SK-N-SH (cell line): ENCODE measurements around the gene XRRA1.

Experiments used
- EZH2phosphoT487 ChIP-seq: fragments of 200-600 bp; sonication (generic); IDR thresholded peaks from 2 replicates; pipeline ENCODE4 v1.6.1; 2017; ENCODE audit warnings: low read depth, mixed run types, mild to moderate bottlenecking, antibody characterized with exemption, moderate library complexity, borderline replicate concordance
- FOXM1 ChIP-seq: IDR thresholded peaks from 2 replicates; pipeline ENCODE4 v1.4.0; 2012; ENCODE audit warnings: low read depth, mild to moderate bottlenecking
- MEF2A ChIP-seq: IDR thresholded peaks from 2 replicates; pipeline ENCODE4 v1.4.0; 2012; ENCODE audit warnings: low read depth, borderline replicate concordance
- RAD21 ChIP-seq: IDR thresholded peaks from 2 replicates; pipeline ENCODE4 v1.6.1; 2012; ENCODE audit warnings: mild to moderate bottlenecking, low read length
- RFX5 ChIP-seq: IDR thresholded peaks from 2 replicates; pipeline ENCODE4 v1.6.1; 2012; ENCODE audit warnings: mild to moderate bottlenecking, improper control_type of control experiment, low read length
- SIN3A ChIP-seq: IDR thresholded peaks from 2 replicates; pipeline ENCODE4 v1.6.1; 2012; ENCODE audit warnings: low read depth, mild to moderate bottlenecking, low read length, moderate library complexity, borderline replicate concordance
- SMC3 ChIP-seq: IDR thresholded peaks from 2 replicates; pipeline ENCODE4 v1.6.1; 2012; ENCODE audit warnings: low read depth, low read length, improper control_type of control experiment
- TAF1 ChIP-seq: IDR thresholded peaks from 2 replicates; pipeline ENCODE4 v1.6.1; 2012; ENCODE audit warnings: low read depth, mild to moderate bottlenecking, low read length, moderate library complexity, borderline replicate concordance
- YY1 ChIP-seq: IDR thresholded peaks from 2 replicates; pipeline ENCODE4 v1.4.0; 2012; ENCODE audit warnings: low read depth, mild to moderate bottlenecking
- TF ChIP-seq, protein P1 (sequence below): fragments of 150-350 bp; IDR thresholded peaks from 2 replicates; pipeline ENCODE4 v1.6.1; 2017; ENCODE audit warnings: antibody characterized with exemption, low read length, low read depth, borderline replicate concordance
- TF ChIP-seq, protein P2 (sequence below): IDR thresholded peaks from 2 replicates; pipeline ENCODE4 v1.4.0; 2012; ENCODE audit warnings: low read depth
- TF ChIP-seq, protein P3 (sequence below): fragments of 200-600 bp; sonication (generic); IDR thresholded peaks from 2 replicates; pipeline ENCODE4 v1.6.1; 2017; ENCODE audit warnings: antibody characterized with exemption, mild to moderate bottlenecking, moderate library complexity
- TF ChIP-seq, protein P4 (sequence below): IDR thresholded peaks from 2 replicates; pipeline ENCODE4; 2012

DNA sequence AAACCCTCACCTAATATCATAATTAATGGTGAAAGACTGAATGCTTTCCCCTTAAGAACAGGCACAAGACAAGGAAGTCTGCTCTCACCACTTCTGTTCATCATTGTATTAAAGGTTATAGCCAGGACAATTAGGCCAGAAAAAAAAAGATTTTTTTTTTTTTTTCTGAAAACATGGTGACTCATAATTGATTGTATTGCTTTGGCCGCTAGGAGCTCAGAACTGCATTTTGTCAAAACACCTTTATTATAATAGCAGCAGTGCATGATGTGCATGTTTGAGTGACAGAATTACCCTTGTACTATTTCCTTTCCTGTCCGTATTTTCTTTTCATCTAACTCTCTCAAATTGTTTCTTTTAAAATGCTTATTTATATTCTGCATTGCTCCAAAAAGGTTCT, 102.1 kb downstream of the XRRA1 start:
- TF ChIP-seq, protein P1, sequence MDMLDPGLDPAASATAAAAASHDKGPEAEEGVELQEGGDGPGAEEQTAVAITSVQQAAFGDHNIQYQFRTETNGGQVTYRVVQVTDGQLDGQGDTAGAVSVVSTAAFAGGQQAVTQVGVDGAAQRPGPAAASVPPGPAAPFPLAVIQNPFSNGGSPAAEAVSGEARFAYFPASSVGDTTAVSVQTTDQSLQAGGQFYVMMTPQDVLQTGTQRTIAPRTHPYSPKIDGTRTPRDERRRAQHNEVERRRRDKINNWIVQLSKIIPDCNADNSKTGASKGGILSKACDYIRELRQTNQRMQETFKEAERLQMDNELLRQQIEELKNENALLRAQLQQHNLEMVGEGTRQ, result no peak
- TF ChIP-seq YY1 (no peak), TAF1 (no peak), EZH2phosphoT487 (no peak), SIN3A (no peak), MEF2A (no peak), SMC3 (no peak), RFX5 (no peak), FOXM1 (no peak), RAD21 (no peak)
- TF ChIP-seq, protein P2, sequence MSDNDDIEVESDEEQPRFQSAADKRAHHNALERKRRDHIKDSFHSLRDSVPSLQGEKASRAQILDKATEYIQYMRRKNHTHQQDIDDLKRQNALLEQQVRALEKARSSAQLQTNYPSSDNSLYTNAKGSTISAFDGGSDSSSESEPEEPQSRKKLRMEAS, result no peak
- TF ChIP-seq, protein P3, sequence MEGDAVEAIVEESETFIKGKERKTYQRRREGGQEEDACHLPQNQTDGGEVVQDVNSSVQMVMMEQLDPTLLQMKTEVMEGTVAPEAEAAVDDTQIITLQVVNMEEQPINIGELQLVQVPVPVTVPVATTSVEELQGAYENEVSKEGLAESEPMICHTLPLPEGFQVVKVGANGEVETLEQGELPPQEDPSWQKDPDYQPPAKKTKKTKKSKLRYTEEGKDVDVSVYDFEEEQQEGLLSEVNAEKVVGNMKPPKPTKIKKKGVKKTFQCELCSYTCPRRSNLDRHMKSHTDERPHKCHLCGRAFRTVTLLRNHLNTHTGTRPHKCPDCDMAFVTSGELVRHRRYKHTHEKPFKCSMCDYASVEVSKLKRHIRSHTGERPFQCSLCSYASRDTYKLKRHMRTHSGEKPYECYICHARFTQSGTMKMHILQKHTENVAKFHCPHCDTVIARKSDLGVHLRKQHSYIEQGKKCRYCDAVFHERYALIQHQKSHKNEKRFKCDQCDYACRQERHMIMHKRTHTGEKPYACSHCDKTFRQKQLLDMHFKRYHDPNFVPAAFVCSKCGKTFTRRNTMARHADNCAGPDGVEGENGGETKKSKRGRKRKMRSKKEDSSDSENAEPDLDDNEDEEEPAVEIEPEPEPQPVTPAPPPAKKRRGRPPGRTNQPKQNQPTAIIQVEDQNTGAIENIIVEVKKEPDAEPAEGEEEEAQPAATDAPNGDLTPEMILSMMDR, result peak; percentile 35
- TF ChIP-seq, protein P4, sequence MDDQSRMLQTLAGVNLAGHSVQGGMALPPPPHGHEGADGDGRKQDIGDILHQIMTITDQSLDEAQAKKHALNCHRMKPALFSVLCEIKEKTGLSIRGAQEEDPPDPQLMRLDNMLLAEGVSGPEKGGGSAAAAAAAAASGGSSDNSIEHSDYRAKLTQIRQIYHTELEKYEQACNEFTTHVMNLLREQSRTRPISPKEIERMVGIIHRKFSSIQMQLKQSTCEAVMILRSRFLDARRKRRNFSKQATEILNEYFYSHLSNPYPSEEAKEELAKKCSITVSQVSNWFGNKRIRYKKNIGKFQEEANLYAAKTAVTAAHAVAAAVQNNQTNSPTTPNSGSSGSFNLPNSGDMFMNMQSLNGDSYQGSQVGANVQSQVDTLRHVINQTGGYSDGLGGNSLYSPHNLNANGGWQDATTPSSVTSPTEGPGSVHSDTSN, result no peak
